ENCODE results near the gene PTBP1.

The PTBP1 gene

DNA sequence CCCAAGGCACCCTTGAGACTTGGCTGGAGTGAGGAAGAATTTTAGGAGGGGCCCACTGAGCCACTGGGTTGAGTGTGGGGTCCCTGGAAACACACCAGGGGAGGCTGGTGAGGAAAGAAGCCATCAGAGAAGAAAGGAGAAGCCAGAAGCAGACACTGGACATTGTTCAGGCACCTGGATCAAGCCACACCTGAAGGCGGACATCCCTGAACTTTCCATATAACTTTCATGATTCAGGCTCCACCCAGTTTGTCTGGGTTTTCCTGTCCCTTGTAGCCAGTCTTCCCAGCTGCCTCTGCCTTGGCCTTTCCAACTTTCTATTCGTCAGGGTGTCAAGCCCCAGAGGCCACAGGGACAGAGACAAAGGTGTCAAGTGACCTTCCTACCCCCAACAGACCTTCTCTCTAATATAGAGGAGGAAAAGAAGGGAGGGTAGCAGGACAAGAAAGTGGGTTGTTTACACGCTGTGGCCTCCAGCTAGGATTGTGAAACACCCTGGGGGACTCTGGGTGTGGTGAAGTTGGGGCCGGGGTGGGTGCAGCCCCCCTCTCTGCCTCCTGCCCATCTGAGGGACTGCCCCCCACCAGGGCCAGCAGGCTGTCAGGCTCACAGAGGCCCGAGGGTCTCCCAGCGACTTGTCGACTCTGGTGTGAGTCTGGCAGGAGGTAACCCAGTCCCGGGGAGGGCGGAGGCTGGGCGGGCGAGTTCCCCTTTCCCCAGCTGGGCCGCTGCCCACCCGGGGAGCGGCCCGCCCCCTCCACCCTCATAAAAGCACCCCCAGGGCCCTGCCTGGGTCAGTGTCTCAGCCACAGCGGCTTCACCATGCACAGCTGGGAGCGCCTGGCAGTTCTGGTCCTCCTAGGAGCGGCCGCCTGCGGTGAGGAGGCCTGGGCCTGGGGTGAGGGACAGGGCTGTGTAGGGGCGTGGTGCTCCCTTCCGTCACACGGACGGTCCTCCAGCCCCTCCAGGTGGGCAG lies 61.9 kb downstream of the PTBP1 start, which contains the start of gene CFD:
Gene CFD, plus strand, starts transcription at position 797 of the 976 bp plus-strand sequence. Its CDS starts 26 bp downstream, at position 823.
- no peak for DNase-seq

DNA sequence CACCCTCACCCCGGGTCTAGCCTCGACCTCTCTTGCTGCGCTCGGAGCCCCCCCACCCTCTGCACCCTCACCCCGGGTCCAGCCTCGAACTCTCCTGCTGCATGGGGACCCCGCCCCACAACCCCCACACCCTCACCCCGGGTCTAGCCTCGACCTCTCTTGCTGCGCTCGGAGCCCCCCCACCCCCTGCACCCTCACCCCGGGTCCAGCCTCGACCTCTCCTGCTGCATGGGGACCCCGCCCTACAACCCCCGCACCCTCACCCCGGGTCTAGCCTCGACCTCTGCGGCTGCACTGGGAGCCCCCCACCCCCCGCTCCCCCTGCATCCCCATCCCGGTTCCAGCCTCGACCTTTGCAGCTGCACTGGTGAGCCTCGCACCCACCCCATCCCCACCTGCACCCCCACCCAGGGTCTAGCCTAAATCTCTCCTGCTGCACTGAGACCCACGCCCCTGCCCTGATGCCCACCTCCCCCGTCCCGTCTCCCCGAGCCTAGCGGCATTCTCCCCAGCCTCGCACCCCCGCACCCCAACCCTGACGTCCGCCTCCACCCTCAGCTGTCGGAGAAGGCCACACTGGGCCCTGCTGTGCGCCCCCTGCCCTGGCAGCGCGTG lies 64.0 kb downstream of the PTBP1 start:
- DNase-seq = no peak

All from activated CD4-positive, CD25-positive, alpha-beta regulatory T cell treated with anti-CD3 and anti-CD28 coated beads, Interleukin-2, amount 50 U/mL, for 72 hours (primary cell).